ENCODE data around the gene FAM9C. TPM values are rescaled to one million over a fixed set of nuclear protein-coding genes. Genes with fewer than 3 reads are reported as not detected.

FAM9C gene
- total RNA-seq, 2 donors from 2014 or later = 6.5 TPM; not detected in 1

GRCh38 chrX:13048280-13048679 is 3.9 kb upstream of the FAM9C start:
- 100% methylated on average over 1 of the region's 1 CpG for WGBS
- TF ChIP-seq POLR2A (IDR thresholded peaks at IDR 0.05) (no peak), POLR2AphosphoS5 (IDR thresholded peaks at IDR 0.05) (no peak)

DNA sequence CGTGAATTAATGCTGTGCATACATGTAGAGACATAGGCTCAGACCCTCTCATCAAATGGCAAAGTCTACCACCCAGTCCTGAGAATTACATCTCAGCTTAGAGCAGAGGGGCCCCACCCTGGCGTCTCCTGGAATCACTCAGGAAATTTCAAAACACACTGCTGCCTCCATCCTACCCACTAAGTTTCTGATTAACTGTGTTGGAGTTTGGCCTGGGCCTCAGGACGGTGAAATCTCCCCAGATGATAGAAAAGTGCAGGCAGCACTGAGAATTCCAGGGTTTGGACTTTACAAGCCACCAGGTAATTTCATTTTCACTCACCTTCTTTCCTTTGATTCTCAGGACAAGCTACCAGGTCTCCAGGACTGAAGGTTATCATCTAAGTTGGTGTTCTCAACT is 3.3 kb upstream of the FAM9C start:
- intact Hi-C loops (cut with DNase I) = no loop called here
- H3K9me3 ChIP-seq = no peaks in the 10 kb centered on the region
- H3K36me3 ChIP-seq = no peaks in the 10 kb centered on the region
- 93% methylated on average over 3 of the region's 3 CpGs for WGBS
- H3K4me3 ChIP-seq = no peak overlapping the region
- no peaks in the 10 kb centered on the region for H3K27me3 ChIP-seq (replicated peaks; ENCODE audit: insufficient read depth)
- TF ChIP-seq POLR2A (IDR thresholded peaks at IDR 0.05) = no peak
- DNase-seq (ENCODE audit: low spot score) = no peak
- H3K27ac ChIP-seq = no peak overlapping the region
- no peaks in the 10 kb centered on the region for H3K4me1 ChIP-seq (replicated peaks)

More at GRCh38 chrX:13048280-13048679, 3.9 kb upstream of the FAM9C start:
- DNase-seq (ENCODE audit: low spot score) = no peak
- Histone ChIP-seq H3K36me3 (no peaks in the 10 kb centered on the region), H3K4me3 (no peak overlapping the region), H3K27ac (no peak overlapping the region), H3K9me3 (no peaks in the 10 kb centered on the region), H3K27me3 (replicated peaks; ENCODE audit: insufficient read depth) (no peaks in the 10 kb centered on the region), H3K4me1 (replicated peaks) (no peaks in the 10 kb centered on the region)
- intact Hi-C loops (cut with DNase I) = no loop called here

GRCh38 chrX:13046141-13046855 is 1.9 kb upstream of the FAM9C start:
- H3K4me3 ChIP-seq = no peak overlapping the region
- TF ChIP-seq POLR2AphosphoS5 (IDR thresholded peaks at IDR 0.05) (no peak), CTCF (IDR thresholded peaks at IDR 0.05) (no peak), POLR2A (IDR thresholded peaks at IDR 0.05) (no peak)
- H3K9me3 ChIP-seq = no peaks in the 10 kb centered on the region
- no peaks in the 10 kb centered on the region for H3K36me3 ChIP-seq
- no peaks in the 10 kb centered on the region for H3K27me3 ChIP-seq (replicated peaks; ENCODE audit: insufficient read depth)
- DNase-seq (ENCODE audit: low spot score) = no peak
- no peak overlapping the region for H3K27ac ChIP-seq
- WGBS = 89% methylated on average over 1 of the region's 1 CpG
- intact Hi-C loops (cut with DNase I) = no loop called here
- no peaks in the 10 kb centered on the region for H3K4me1 ChIP-seq (replicated peaks)

DNA sequence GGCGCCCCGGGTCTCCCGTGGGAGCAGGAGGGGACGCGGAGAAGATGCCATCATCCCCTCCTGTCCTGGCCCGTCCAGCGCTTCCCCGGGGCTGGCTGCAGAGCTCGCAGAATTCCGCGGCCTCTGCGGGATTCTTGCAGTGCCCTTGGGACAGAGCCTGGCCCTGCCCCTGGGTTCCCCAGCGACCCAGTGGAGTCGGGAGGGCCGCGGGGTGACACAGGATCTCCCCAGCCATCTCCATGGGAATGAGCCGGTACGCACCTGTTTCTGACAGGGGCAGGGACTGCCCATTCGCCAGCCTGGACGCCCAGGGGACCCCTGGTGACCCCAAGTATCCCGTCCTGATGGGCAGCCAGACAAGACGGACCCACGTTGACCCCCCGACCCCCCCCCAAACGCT is 482 bp downstream of the FAM9C start:
- Histone ChIP-seq H3K27ac (no peak overlapping the region), H3K9me3 (no peaks in the 10 kb centered on the region), H3K4me3 (no peak overlapping the region), H3K27me3 (replicated peaks; ENCODE audit: insufficient read depth) (no peaks in the 10 kb centered on the region), H3K4me1 (replicated peaks) (no peaks in the 10 kb centered on the region), H3K36me3 (no peaks in the 10 kb centered on the region)
- intact Hi-C loops (cut with DNase I) = no loop called here
- WGBS = 98% methylated on average over 8 of the region's 25 CpGs
- DNase-seq (ENCODE audit: low spot score) = no peak
- no peak for TF ChIP-seq POLR2AphosphoS5 (IDR thresholded peaks at IDR 0.05)
- no peak for TF ChIP-seq CTCF (IDR thresholded peaks at IDR 0.05)
- no peak for TF ChIP-seq POLR2A (IDR thresholded peaks at IDR 0.05)

- no peak overlapping the region for H3K27ac ChIP-seq
- DNase-seq (ENCODE audit: low spot score) = no peak
- no peaks in the 10 kb centered on the region for H3K4me1 ChIP-seq (replicated peaks)
- no peaks in the 10 kb centered on the region for H3K36me3 ChIP-seq
- H3K27me3 ChIP-seq (replicated peaks; ENCODE audit: insufficient read depth) = no peaks in the 10 kb centered on the region
- intact Hi-C loops (cut with DNase I) = no loop called here
- H3K4me3 ChIP-seq = no peak overlapping the region
- TF ChIP-seq POLR2AphosphoS5 (IDR thresholded peaks at IDR 0.05) = no peak
- 67% methylated on average over 10 of the region's 10 CpGs for WGBS
- no peaks in the 10 kb centered on the region for H3K9me3 ChIP-seq
Observed at GRCh38 chrX:13043138-13043537, 1.3 kb downstream of the FAM9C start.

GRCh38 chrX:13036896-13037295 is 7.5 kb downstream of the FAM9C start:
- H3K36me3 ChIP-seq = no peaks in the 10 kb centered on the region
- H3K27me3 ChIP-seq (replicated peaks; ENCODE audit: insufficient read depth) = no peaks in the 10 kb centered on the region
- no peak overlapping the region for H3K27ac ChIP-seq
- no peak overlapping the region for H3K4me3 ChIP-seq
- H3K9me3 ChIP-seq = no peaks in the 10 kb centered on the region
- no peaks in the 10 kb centered on the region for H3K4me1 ChIP-seq (replicated peaks)
- 71% methylated on average over 3 of the region's 3 CpGs for WGBS
- intact Hi-C loops (cut with DNase I) = no loop called here
- no peak for DNase-seq (ENCODE audit: low spot score)
- TF ChIP-seq POLR2AphosphoS5 (IDR thresholded peaks at IDR 0.05) = no peak
- no peak for TF ChIP-seq CTCF (IDR thresholded peaks at IDR 0.05)
- no peak for TF ChIP-seq POLR2A (IDR thresholded peaks at IDR 0.05)

All from prostate gland (tissue), 2 donors.